Activated CD8-positive, alpha-beta T cell treated with anti-CD3 and anti-CD28 coated beads for 36 hours (primary cell): ENCODE measurements around the gene ADGRV1. TPM values are rescaled to one million over a fixed set of nuclear protein-coding genes. Genes with fewer than 3 reads are reported as not detected.

Experiments
- ATAC-seq: fragments of 200-7000 bp; cut with Tn5 transposase; one replicate; pipeline ENCODE4 v1.10.0; 2021; ENCODE audit warnings: mild to moderate bottlenecking, moderate library complexity
- CTCF ChIA-PET: fragments of 350-600 bp; sonication (Branson Sonifier 250); formaldehyde crosslinking; loops from one replicate; lab custom pipeline; 2021; ENCODE audit warnings: antibody characterized with exemption; lab: Charles Lee
- POLR2A ChIA-PET: fragments of 350-600 bp; sonication (Branson Sonifier 250); formaldehyde crosslinking; loops from one replicate; lab custom pipeline; 2021; ENCODE audit warnings: antibody characterized with exemption; lab: Charles Lee
- DNase-seq: peaks from one replicate; pipeline ENCODE4 v3.0.0-alpha.2; 2020
- H3K27ac Mint-ChIP-seq: one replicate; pipeline ENCODE4 v1.8.0; 2021; ENCODE audit warnings: mild to moderate bottlenecking, mixed read lengths
- H3K27me3 Mint-ChIP-seq: one replicate; pipeline ENCODE4 v1.8.0; 2021; ENCODE audit warnings: mixed read lengths
- H3K36me3 Mint-ChIP-seq: one replicate; pipeline ENCODE4 v1.8.0; 2021; ENCODE audit warnings: low read depth, mixed read lengths
- H3K4me1 Mint-ChIP-seq: one replicate; pipeline ENCODE4 v1.8.0; 2021; ENCODE audit warnings: low read depth, mixed read lengths
- H3K4me3 Mint-ChIP-seq: one replicate; pipeline ENCODE4 v1.8.0; 2021; ENCODE audit warnings: mild to moderate bottlenecking, moderate library complexity, mixed read lengths
- H3K9me3 Mint-ChIP-seq: one replicate; pipeline ENCODE4 v1.8.0; 2021; ENCODE audit warnings: mixed read lengths
- intact Hi-C: fragments of 100-400 bp; cut with micrococcal nuclease; formaldehyde crosslinking; loops from one replicate; pipeline ENCODE4 v1.10.0; 2022
- total RNA-seq, 2 experiments: library from RNA; stranded (reverse); gene quantifications; one replicate each; pipeline ENCODE4 v1.2.3, GENCODE V29; 2021
- TF ChIP-seq, protein P1 (sequence below): fragments of 200-600 bp; IDR thresholded peaks from one replicate; pipeline ENCODE4 v1.8.0; 2022; ENCODE audit warnings: antibody characterized with exemption, mild to moderate bottlenecking

ADGRV1 gene
- total RNA-seq, 2 experiments from 2014 or later: 0.18 TPM; not detected in 1

DNA sequence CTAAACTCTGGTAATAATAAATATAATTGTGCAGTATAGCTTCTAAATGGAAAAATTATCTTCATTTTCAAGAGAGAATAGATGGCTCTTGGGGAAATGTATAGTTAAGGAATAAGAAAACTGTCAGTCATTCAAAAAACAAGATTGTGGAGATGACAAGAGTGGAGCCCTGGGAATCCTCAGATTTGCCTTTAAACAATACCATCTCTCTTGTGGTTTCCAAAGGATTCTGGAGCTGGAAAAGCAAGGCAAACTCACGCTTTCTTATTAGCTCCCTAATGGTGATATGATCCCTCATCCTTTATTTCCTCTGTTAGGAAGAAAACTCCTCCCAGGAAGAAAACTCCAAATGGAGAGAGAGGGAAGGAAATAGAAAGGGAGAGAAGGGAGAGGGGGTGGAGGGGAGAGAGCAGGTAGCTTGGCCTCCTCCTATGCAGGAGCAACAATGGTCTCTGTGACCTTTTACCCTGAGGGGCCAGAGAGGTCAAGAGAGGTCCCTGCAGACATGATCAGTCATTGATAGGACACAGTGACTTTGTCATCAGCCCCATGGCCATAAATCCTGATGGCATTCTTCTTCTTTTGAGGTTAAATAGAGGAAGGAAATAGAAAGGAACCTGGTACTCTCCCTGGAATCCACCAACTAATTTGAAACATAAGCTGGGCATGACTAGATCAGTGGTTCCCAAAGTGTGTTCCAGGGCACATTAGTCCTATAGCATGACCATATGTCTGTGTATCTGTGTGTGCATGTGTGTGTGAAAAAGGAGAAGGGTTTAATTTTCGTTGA, 512.4 kb downstream of the ADGRV1 start:
- Mint-ChIP-seq H3K4me3 (no peak overlapping the region), H3K4me1 (no peaks in the 10 kb centered on the region), H3K9me3 (no peaks in the 10 kb centered on the region), H3K27me3 (peaks cover 17% of the 10 kb centered on the region), H3K36me3 (no peaks in the 10 kb centered on the region), H3K27ac (no peak overlapping the region)
- ChIA-PET CTCF (interaction anchor here (2.1 kb wide), 1 partner anchor 348 kb away, joined by 8 read pairs; no protein-coding TSS in a partner anchor), POLR2A (no interaction called here)
- TF ChIP-seq, protein P1, sequence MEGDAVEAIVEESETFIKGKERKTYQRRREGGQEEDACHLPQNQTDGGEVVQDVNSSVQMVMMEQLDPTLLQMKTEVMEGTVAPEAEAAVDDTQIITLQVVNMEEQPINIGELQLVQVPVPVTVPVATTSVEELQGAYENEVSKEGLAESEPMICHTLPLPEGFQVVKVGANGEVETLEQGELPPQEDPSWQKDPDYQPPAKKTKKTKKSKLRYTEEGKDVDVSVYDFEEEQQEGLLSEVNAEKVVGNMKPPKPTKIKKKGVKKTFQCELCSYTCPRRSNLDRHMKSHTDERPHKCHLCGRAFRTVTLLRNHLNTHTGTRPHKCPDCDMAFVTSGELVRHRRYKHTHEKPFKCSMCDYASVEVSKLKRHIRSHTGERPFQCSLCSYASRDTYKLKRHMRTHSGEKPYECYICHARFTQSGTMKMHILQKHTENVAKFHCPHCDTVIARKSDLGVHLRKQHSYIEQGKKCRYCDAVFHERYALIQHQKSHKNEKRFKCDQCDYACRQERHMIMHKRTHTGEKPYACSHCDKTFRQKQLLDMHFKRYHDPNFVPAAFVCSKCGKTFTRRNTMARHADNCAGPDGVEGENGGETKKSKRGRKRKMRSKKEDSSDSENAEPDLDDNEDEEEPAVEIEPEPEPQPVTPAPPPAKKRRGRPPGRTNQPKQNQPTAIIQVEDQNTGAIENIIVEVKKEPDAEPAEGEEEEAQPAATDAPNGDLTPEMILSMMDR: no peak
- DNase-seq (no peak), ATAC-seq (no peak)
- intact Hi-C loops: no loop called here

DNA sequence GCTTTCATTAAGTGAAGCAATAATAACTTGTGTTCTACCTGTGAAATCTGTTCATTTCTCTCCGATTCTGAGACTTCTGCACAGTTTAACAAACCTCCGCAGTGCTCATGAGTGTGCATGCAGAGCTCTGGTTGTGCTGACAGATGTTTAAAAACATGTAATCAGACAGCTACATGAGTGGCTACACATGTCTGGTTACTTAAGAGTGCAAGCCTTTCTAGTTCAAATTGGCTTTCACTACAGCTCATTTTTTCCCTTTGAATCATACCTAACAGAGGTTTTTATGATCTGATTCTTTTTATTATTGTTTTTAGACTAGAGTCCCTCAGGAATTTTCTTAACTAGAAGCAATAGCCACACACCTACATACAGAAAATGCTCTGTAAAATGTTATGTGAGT, 514.3 kb downstream of the ADGRV1 start:
- Mint-ChIP-seq H3K27me3 (peaks cover 12% of the 10 kb centered on the region), H3K27ac (no peak overlapping the region), H3K9me3 (no peaks in the 10 kb centered on the region), H3K4me3 (no peak overlapping the region), H3K4me1 (no peaks in the 10 kb centered on the region), H3K36me3 (no peaks in the 10 kb centered on the region)
- CTCF ChIA-PET: interaction anchor here (0.7 to 2.1 kb wide), 3 partner anchors 140 to 346 kb away, joined by 3 to 8 read pairs (median 3); no protein-coding TSS in a partner anchor
- ATAC-seq (no peak), DNase-seq (no peak)
- intact Hi-C loops: no loop called here
- TF ChIP-seq, protein P1: no peak
- POLR2A ChIA-PET: interaction anchor here (1.8 kb wide), 1 partner anchor 310 kb away, joined by 5 read pairs; the partner anchor contains the start of gene ARRDC3

DNA sequence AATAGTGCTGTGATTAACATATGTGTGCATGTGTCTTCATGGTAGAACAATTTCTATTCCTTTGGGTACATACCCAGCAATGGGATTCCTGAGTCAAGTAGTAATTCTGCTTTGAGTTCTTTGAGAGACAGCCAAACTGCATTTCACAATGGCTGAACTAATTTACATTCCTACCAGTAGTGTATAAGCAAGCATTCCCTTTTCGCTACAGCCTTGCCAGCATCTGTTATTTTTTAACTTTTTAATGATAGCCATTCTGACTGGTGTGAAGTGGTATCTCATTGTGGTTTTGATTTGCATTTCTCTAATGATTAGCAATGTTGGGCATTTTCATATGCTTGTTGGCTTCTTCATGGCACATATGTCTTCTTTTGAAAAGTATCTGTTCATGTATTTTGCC, 516.0 kb downstream of the ADGRV1 start:
- H3K4me3 Mint-ChIP-seq: no peak overlapping the region
- ATAC-seq: no peak
- peaks cover 8% of the 10 kb centered on the region for H3K4me1 Mint-ChIP-seq
- no peaks in the 10 kb centered on the region for H3K9me3 Mint-ChIP-seq
- intact Hi-C loops: no loop called here
- ChIA-PET CTCF (no interaction called here), POLR2A (no interaction called here)
- H3K27me3 Mint-ChIP-seq: peaks cover 7% of the 10 kb centered on the region
- no peaks in the 10 kb centered on the region for H3K36me3 Mint-ChIP-seq
- no peak overlapping the region for H3K27ac Mint-ChIP-seq
- DNase-seq: no peak
- TF ChIP-seq, protein P1: no peak

DNA sequence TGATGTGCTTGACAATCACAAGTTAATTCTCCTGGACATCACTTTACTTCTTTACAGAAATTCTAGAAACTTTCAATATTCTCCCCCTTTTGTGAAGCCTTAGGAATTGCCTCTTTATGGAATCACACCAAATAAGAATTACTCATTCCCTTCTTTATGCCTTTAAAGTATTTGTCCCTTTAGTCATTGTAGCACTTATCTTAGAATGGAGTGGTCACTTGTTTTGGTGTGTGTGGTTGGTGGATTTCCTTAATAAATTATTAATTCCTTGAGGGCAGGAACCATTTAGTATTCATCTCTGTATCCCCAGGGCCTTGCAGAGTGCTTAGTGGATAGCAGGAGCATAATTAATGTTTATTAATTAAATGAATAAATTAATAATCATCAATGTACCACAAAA, 517.5 kb downstream of the ADGRV1 start:
- DNase-seq (no peak), ATAC-seq (no peak)
- Mint-ChIP-seq H3K4me1 (peaks cover 8% of the 10 kb centered on the region), H3K27me3 (peaks cover 7% of the 10 kb centered on the region), H3K36me3 (no peaks in the 10 kb centered on the region), H3K4me3 (no peak overlapping the region), H3K27ac (no peak overlapping the region), H3K9me3 (no peaks in the 10 kb centered on the region)
- intact Hi-C loops: no loop called here
- POLR2A ChIA-PET: no interaction called here
- CTCF ChIA-PET: interaction anchor here (1.0 kb wide), 1 partner anchor 143 kb away, joined by 4 read pairs; no protein-coding TSS in a partner anchor
- TF ChIP-seq, protein P1: no peak

DNA sequence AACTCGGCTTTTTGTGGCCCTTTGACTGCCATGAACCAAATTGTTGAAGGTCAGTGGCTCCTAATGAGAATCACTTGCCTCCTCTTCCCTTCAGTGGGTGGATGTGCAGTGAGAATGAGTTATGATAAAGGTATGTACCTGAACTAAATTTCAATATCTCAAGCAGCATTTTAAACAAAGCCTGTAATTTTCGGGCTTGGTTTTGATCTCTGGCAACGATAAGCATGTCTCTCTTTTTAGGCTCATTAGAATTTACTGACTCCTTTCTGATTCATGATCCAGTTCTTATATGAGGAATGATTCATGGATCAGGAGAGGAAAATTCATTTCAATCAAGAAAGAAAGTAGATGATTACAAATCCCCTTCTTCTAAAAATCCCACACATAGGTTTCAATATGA, 519.0 kb downstream of the ADGRV1 start:
- TF ChIP-seq, protein P1: no peak
- POLR2A ChIA-PET: no interaction called here
- H3K36me3 Mint-ChIP-seq: no peaks in the 10 kb centered on the region
- CTCF ChIA-PET: no interaction called here
- H3K4me3 Mint-ChIP-seq: no peak overlapping the region
- no peak overlapping the region for H3K27ac Mint-ChIP-seq
- peaks cover 8% of the 10 kb centered on the region for H3K4me1 Mint-ChIP-seq
- ATAC-seq (no peak), DNase-seq (no peak)
- intact Hi-C loops: no loop called here
- peaks cover 9% of the 10 kb centered on the region for H3K27me3 Mint-ChIP-seq
- no peaks in the 10 kb centered on the region for H3K9me3 Mint-ChIP-seq
